AG04449 (cell line): ENCODE data around the gene INTS15.
A peak's percentile ranks its signal among the peaks of the same experiment; 100 is the strongest.

ENCODE experiments used
- CTCF ChIA-PET: fragments of 350-600 bp; formaldehyde crosslinking; extraction: SDS; loops from one replicate; lab custom pipeline; 2021; ENCODE audit warnings: antibody characterized with exemption; lab: Yijun Ruan, JAX
- POLR2A ChIA-PET: fragments of 400-600, 350-600 bp; formaldehyde crosslinking; extraction: SDS; loops from one replicate; lab custom pipeline; 2020; ENCODE audit warnings: antibody characterized with exemption, inconsistent platforms; lab: Yijun Ruan, JAX
- DNase-seq: peaks from one replicate; pipeline ENCODE4 v3.0.0-alpha.2; 2010; ENCODE audit warnings: low read depth, low spot score
- H3K4me3 ChIP-seq: 2 replicates; pipeline ENCODE4 v1.5.1; 2011; ENCODE audit warnings: low read depth, mild to moderate bottlenecking, control low read depth, low read length
- CTCF ChIP-seq: IDR thresholded peaks from one replicate; pipeline ENCODE4 v1.5.1; 2011; ENCODE audit warnings: mild to moderate bottlenecking, moderate library complexity, low read length, control low read depth, inconsistent platforms; ENCODE audit not compliant: insufficient read depth; ENCODE audit errors: missing control alignments

INTS15 gene

GRCh38 chr7:6589829-6590644 is at the start of gene INTS15:
INTS15 (plus strand) TSS chr7:6590021; CDS start chr7:6590284, 263 bp downstream.
- DNase-seq = no peak
- POLR2A ChIA-PET = interaction anchor here (0.6 to 2.0 kb wide), 4 partner anchors 10 to 22 kb away, joined by 3 to 21 read pairs (median 4); partner anchors contain the start of gene ZDHHC4
- peak; percentile 53 for TF ChIP-seq CTCF
- H3K4me3 ChIP-seq = peak within 1 kb of the TSS; percentile 93
- CTCF ChIA-PET = interaction anchor here (0.6 to 4.8 kb wide), 13 partner anchors 9 to 268 kb away, joined by 3 to 63 read pairs (median 4); partner anchors contain the start of gene ZDHHC4

- H3K4me3 ChIP-seq = no peak overlapping the region
- ChIA-PET POLR2A (no interaction called here), CTCF (no interaction called here)
- DNase-seq = no peak
- no peak for TF ChIP-seq CTCF
These were observed 47.5 kb upstream of the INTS15 start for GRCh38 chr7:6542368-6542767.

GRCh38 chr7:6545398-6546126 is 44.3 kb upstream of the INTS15 start:
- ChIA-PET CTCF (interaction anchor here (1.6 kb wide), 1 partner anchor 13 kb away, joined by 6 read pairs; no protein-coding TSS in a partner anchor), POLR2A (no interaction called here)
- DNase-seq = no peak
- no peak overlapping the region for H3K4me3 ChIP-seq
- TF ChIP-seq CTCF = no peak

GRCh38 chr7:6546498-6547251 is 43.1 kb upstream of the INTS15 start:
- CTCF ChIA-PET = no interaction called here
- TF ChIP-seq CTCF = no peak
- POLR2A ChIA-PET = no interaction called here
- no peak for DNase-seq
- H3K4me3 ChIP-seq = no peak overlapping the region

- CTCF ChIA-PET = interaction anchor here (1.0 to 1.3 kb wide), 2 partner anchors 14 to 32 kb away, joined by 3 read pairs; no protein-coding TSS in a partner anchor
- no peak overlapping the region for H3K4me3 ChIP-seq
- DNase-seq = no peak
- POLR2A ChIA-PET = no interaction called here
- no peak for TF ChIP-seq CTCF
These were observed 42.4 kb upstream of the INTS15 start for GRCh38 chr7:6547400-6547799.
